Gastrocnemius medialis (tissue), 4 donors: ENCODE results near the gene ALDH1A3.

Experiments
- POLR2A ChIP-seq, 2 donors: fragments of 450-650 bp; IDR thresholded peaks; one replicate each; pipeline ENCODE4 v1.6.1; 2017; ENCODE audit warnings: antibody characterized with exemption in 2 of 2, mild to moderate bottlenecking in 2 of 2, moderate library complexity in 2 of 2
- TF ChIP-seq, protein P1 (sequence below), 5 experiments: fragments of 450-650 bp in 3 of 5; fragments of 200-600 bp in 2 of 5; sonication (generic) in 2 of 5; IDR thresholded peaks in 4 of 5; conservative IDR thresholded peaks in 1 of 5; 1 replicate in 4 of 5; 2 replicates in 1 of 5; pipeline ENCODE4 v1.5.1; 2016 to 2019; ENCODE audit warnings: antibody characterized with exemption in 5 of 5, mild to moderate bottlenecking in 3 of 5, moderate library complexity in 3 of 5

DNA sequence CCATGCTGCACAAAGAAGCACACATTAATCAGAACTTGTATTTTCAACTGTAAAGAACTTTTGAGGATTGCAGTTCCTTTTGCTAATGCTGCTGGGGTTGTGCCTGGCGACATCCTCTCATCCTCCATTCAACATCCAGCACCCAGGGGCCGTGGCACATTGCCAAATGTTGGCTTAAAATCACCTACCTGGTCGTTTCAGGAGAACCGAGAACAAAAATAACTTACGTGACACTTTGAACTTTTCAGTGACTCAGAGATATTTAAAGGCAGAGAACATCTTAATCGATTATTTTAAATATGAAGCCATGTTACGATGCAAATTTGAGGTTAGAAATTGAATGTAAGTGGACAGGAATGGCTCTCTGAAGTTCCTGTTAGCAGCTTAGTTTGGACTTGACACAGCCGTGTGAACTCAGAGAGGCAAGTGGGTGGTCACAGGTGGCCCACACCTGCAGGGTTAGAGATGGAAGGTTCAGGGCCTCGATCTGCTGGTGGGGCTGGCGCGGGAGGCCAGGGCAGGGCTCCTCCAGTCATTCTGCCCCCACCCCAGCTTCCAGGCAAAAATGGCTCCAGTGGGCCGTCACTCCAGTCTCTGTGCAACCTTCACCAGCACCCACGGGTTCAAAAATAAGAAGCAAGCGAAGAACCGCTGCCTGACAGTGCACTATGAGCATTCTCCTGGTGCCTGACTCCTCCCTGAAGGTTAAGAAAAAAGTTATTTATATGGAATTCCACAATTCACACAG, 51.7 kb downstream of the ALDH1A3 start:
- TF ChIP-seq POLR2A (IDR thresholded peaks at IDR 0.05) = no peak
- TF ChIP-seq, protein P1, sequence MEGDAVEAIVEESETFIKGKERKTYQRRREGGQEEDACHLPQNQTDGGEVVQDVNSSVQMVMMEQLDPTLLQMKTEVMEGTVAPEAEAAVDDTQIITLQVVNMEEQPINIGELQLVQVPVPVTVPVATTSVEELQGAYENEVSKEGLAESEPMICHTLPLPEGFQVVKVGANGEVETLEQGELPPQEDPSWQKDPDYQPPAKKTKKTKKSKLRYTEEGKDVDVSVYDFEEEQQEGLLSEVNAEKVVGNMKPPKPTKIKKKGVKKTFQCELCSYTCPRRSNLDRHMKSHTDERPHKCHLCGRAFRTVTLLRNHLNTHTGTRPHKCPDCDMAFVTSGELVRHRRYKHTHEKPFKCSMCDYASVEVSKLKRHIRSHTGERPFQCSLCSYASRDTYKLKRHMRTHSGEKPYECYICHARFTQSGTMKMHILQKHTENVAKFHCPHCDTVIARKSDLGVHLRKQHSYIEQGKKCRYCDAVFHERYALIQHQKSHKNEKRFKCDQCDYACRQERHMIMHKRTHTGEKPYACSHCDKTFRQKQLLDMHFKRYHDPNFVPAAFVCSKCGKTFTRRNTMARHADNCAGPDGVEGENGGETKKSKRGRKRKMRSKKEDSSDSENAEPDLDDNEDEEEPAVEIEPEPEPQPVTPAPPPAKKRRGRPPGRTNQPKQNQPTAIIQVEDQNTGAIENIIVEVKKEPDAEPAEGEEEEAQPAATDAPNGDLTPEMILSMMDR (IDR thresholded peaks at IDR 0.05 in 4 of 5, conservative IDR thresholded peaks at IDR 0.05 in 1 of 5) = no peak
